HEK293 (cell line): ENCODE data around the gene OSBPL10.

Source experiments
- CTCF ChIA-PET: fragments of 350-600 bp; formaldehyde crosslinking; extraction: SDS; loops from one replicate; lab custom pipeline; 2021; ENCODE audit warnings: antibody characterized with exemption; lab: Yijun Ruan, JAX
- POLR2A ChIA-PET: fragments of 300-600 bp; formaldehyde crosslinking; extraction: SDS; loops from one replicate; lab custom pipeline; 2020; ENCODE audit warnings: antibody characterized with exemption, inconsistent platforms; lab: Yijun Ruan, JAX
- H3K27ac ChIP-seq: fragments of 200-500 bp; sonication (Bioruptor generic); 2 replicates; pipeline ENCODE4 v1.5.1; 2014; ENCODE audit warnings: low read depth, low read length, control low read depth, inconsistent platforms; ENCODE audit errors: extremely low read depth
- H3K36me3 ChIP-seq, 2 experiments: fragments of 200-500 bp in 1 of 2; sonication (Bioruptor generic) in 1 of 2; 1 replicate in 1 of 2; 2 replicates in 1 of 2; pipeline ENCODE4 v1.5.1; 2014 to 2017; ENCODE audit warnings: inconsistent platforms in 2 of 2, low read length in 2 of 2; ENCODE audit not compliant: control insufficient read depth in 2 of 2, insufficient read depth in 1 of 2
- H3K4me1 ChIP-seq: fragments of 200-500 bp; sonication (Bioruptor generic); 2 replicates; pipeline ENCODE4 v1.5.1; 2014; ENCODE audit warnings: mild to moderate bottlenecking, low read length, inconsistent platforms; ENCODE audit not compliant: control insufficient read depth, insufficient read depth
- H3K4me3 ChIP-seq: 2 replicates; pipeline ENCODE4 v1.5.1; 2011; ENCODE audit warnings: low read depth, mild to moderate bottlenecking, control low read depth, low read length, moderate library complexity
- H3K9me3 ChIP-seq: fragments of 200-500 bp; sonication (Bioruptor generic); 2 replicates; pipeline ENCODE4 v1.5.1; 2014; ENCODE audit warnings: low read depth, low read length, inconsistent platforms; ENCODE audit not compliant: control insufficient read depth, insufficient read depth
- AEBP2 ChIP-seq: fragments of 450-650 bp; formaldehyde crosslinking; IDR thresholded peaks from 2 replicates; pipeline ENCODE4 v1.5.1; 2016; ENCODE audit warnings: missing biosample characterization, missing genetic modification characterization, borderline replicate concordance
- GFI1B ChIP-seq: fragments of 450-650 bp; formaldehyde crosslinking; IDR thresholded peaks from 2 replicates; pipeline ENCODE4 v1.5.1; 2016; ENCODE audit warnings: missing biosample characterization, missing genetic modification characterization
- KLF1 ChIP-seq: fragments of 450-650 bp; formaldehyde crosslinking; IDR thresholded peaks from 2 replicates; pipeline ENCODE4 v1.5.1; 2016; ENCODE audit warnings: missing biosample characterization, missing genetic modification characterization
- KLF16 ChIP-seq: fragments of 450-650 bp; formaldehyde crosslinking; IDR thresholded peaks from 2 replicates; pipeline ENCODE4 v1.5.1; 2017; ENCODE audit warnings: missing biosample characterization, missing genetic modification characterization
- MZF1 ChIP-seq: fragments of 450-650 bp; formaldehyde crosslinking; IDR thresholded peaks from 2 replicates; pipeline ENCODE4 v1.5.1; 2017; ENCODE audit warnings: missing biosample characterization, missing genetic modification characterization, borderline replicate concordance
- PRDM1 ChIP-seq: fragments of 450-650 bp; formaldehyde crosslinking; IDR thresholded peaks from 2 replicates; pipeline ENCODE4; 2016; ENCODE audit warnings: missing biosample characterization, missing genetic modification characterization
- PRDM6 ChIP-seq: fragments of 450-650 bp; formaldehyde crosslinking; IDR thresholded peaks from 2 replicates; pipeline ENCODE4 v1.5.1; 2017; ENCODE audit warnings: missing biosample characterization, missing genetic modification characterization
- REST ChIP-seq: fragments of 450-650 bp; formaldehyde crosslinking; IDR thresholded peaks from 2 replicates; pipeline ENCODE4 v1.5.1; 2016; ENCODE audit warnings: missing biosample characterization, missing genetic modification characterization
- YY1 ChIP-seq: fragments of 450-650 bp; formaldehyde crosslinking; IDR thresholded peaks from 2 replicates; pipeline ENCODE4 v1.5.1; 2018; ENCODE audit warnings: missing biosample characterization, missing genetic modification characterization
- ZBTB44 ChIP-seq: fragments of 450-650 bp; IDR thresholded peaks from 2 replicates; pipeline ENCODE4 v1.5.1; 2018; ENCODE audit warnings: missing biosample characterization, mild to moderate bottlenecking, missing genetic modification characterization
- ZNF140 ChIP-seq: fragments of 450-650 bp; formaldehyde crosslinking; IDR thresholded peaks from 2 replicates; pipeline ENCODE4 v1.5.1; 2016; ENCODE audit warnings: missing biosample characterization, missing genetic modification characterization
- ZNF155 ChIP-seq: fragments of 450-650 bp; formaldehyde crosslinking; IDR thresholded peaks from 2 replicates; pipeline ENCODE4 v1.5.1; 2016; ENCODE audit warnings: missing biosample characterization, missing genetic modification characterization
- ZNF513 ChIP-seq: fragments of 450-650 bp; IDR thresholded peaks from 2 replicates; pipeline ENCODE4 v1.5.1; 2018; ENCODE audit warnings: missing biosample characterization, missing genetic modification characterization
- ZNF555 ChIP-seq: fragments of 450-650 bp; formaldehyde crosslinking; conservative IDR thresholded peaks from 2 replicates; pipeline ENCODE4 v1.5.1; 2017; ENCODE audit warnings: missing biosample characterization, mild to moderate bottlenecking, missing genetic modification characterization, inconsistent platforms
- ZNF596 ChIP-seq: fragments of 450-650 bp; IDR thresholded peaks from 2 replicates; pipeline ENCODE4 v1.5.0; 2018; ENCODE audit warnings: missing biosample characterization, mild to moderate bottlenecking, missing genetic modification characterization, moderate library complexity
- ZNF768 ChIP-seq: fragments of 450-650 bp; formaldehyde crosslinking; IDR thresholded peaks from 2 replicates; pipeline ENCODE4 v1.5.1; 2018; ENCODE audit warnings: missing biosample characterization, mild to moderate bottlenecking, missing genetic modification characterization
- ZSCAN18 ChIP-seq: fragments of 450-650 bp; formaldehyde crosslinking; IDR thresholded peaks from 2 replicates; pipeline ENCODE4 v1.5.1; 2016; ENCODE audit warnings: missing biosample characterization, missing genetic modification characterization
- ZSCAN23 ChIP-seq: fragments of 450-650 bp; formaldehyde crosslinking; IDR thresholded peaks from 2 replicates; pipeline ENCODE4 v1.5.1; 2016; ENCODE audit warnings: missing biosample characterization, missing genetic modification characterization

Gene OSBPL10

GRCh38 chr3:31622636-31623288 is 358.3 kb downstream of the OSBPL10 start:
- Histone ChIP-seq H3K36me3 (peaks cover 0 to 51% of the 10 kb centered on the region in 2 experiments; a peak in 1 of 3 replicates), H3K9me3 (no peaks in the 10 kb centered on the region), H3K4me3 (no peak overlapping the region), H3K27ac (no peak overlapping the region), H3K4me1 (no peaks in the 10 kb centered on the region)
- TF ChIP-seq ZNF155 (no peak), MZF1 (tag by site-specific recombination) (no peak), ZBTB44 (tag by site-specific recombination) (no peak), ZNF768 (tag by site-specific recombination) (no peak), PRDM6 (tag by site-specific recombination) (no peak), GFI1B (no peak), ZNF596 (tag by site-specific recombination) (no peak), ZNF140 (tag by site-specific recombination) (no peak), PRDM1 (tag by site-specific recombination) (no peak), ZNF555 (tag by site-specific recombination) (no peak), REST (tag by site-specific recombination) (no peak), YY1 (tag by site-specific recombination) (no peak), ZSCAN18 (tag by site-specific recombination) (no peak), KLF16 (tag by site-specific recombination) (no peak), ZNF513 (tag by site-specific recombination) (no peak)
- ChIA-PET CTCF (no interaction called here), POLR2A (no interaction called here)

- Histone ChIP-seq H3K27ac (no peak overlapping the region), H3K4me3 (no peak overlapping the region), H3K36me3 (peaks cover 0 to 42% of the 10 kb centered on the region in 2 experiments; a peak in 1 of 3 replicates), H3K9me3 (no peaks in the 10 kb centered on the region), H3K4me1 (no peaks in the 10 kb centered on the region)
- ChIA-PET POLR2A (no interaction called here), CTCF (no interaction called here)
- no peak for TF ChIP-seq GFI1B
- TF ChIP-seq KLF1 = no peak
- TF ChIP-seq ZSCAN23 (tag by site-specific recombination) = no peak
- TF ChIP-seq AEBP2 (tag by site-specific recombination) = no peak
These were observed 359.7 kb downstream of the OSBPL10 start for GRCh38 chr3:31621314-31621713.
